Fibroblast of lung (primary cell): ENCODE measurements around the gene PSMB8. TPM values are rescaled to one million over a fixed set of nuclear protein-coding genes. Genes with fewer than 3 reads are reported as not detected.

Source experiments
- DNase-seq, 2 donors: peaks; one replicate each; pipeline versions ENCODE4 v3.0.0 to v3.0.0-alpha.2; 2010; ENCODE audit warnings: low read depth in 2 of 2
- H2AFZ ChIP-seq: 2 replicates; pipeline ENCODE4 v1.5.1; 2012; ENCODE audit warnings: low read length, control low read depth, inconsistent platforms
- H3K27ac ChIP-seq: 2 replicates; pipeline ENCODE4 v1.5.1; 2011; ENCODE audit warnings: low read length, control low read depth; ENCODE audit not compliant: insufficient read depth
- H3K27me3 ChIP-seq: 2 replicates; pipeline ENCODE4 v1.5.1; 2011; ENCODE audit warnings: mild to moderate bottlenecking, low read length; ENCODE audit not compliant: control insufficient read depth, insufficient read depth
- H3K36me3 ChIP-seq: 2 replicates; pipeline ENCODE4 v1.5.1; 2011; ENCODE audit warnings: low read length; ENCODE audit not compliant: control insufficient read depth, insufficient read depth
- H3K4me1 ChIP-seq: 2 replicates; pipeline ENCODE4 v1.5.1; 2011; ENCODE audit warnings: low read length; ENCODE audit not compliant: control insufficient read depth, insufficient read depth; ENCODE audit errors: extremely low read depth
- H3K4me2 ChIP-seq: 2 replicates; pipeline ENCODE4 v1.5.1; 2011; ENCODE audit warnings: low read length, control low read depth; ENCODE audit not compliant: insufficient read depth; ENCODE audit errors: extremely low read depth
- H3K4me3 ChIP-seq, 4 experiments: fragments of 200-600 bp in 1 of 4; sonication (generic) in 1 of 4; replicated peaks in 1 of 4; 2 replicates each; pipeline ENCODE4 v1.5.1; 2011 to 2016; ENCODE audit warnings: low read length in 4 of 4, low read depth in 3 of 4, mild to moderate bottlenecking in 3 of 4, control low read depth in 2 of 4, inconsistent platforms in 1 of 4, mixed read lengths in 1 of 4; ENCODE audit not compliant: insufficient read depth in 1 of 4; ENCODE audit errors: control extremely low read depth in 1 of 4
- H3K79me2 ChIP-seq: 2 replicates; pipeline ENCODE4 v1.5.1; 2012; ENCODE audit warnings: mild to moderate bottlenecking, low read length, inconsistent platforms; ENCODE audit not compliant: control insufficient read depth, insufficient read depth
- H3K9ac ChIP-seq: 2 replicates; pipeline ENCODE4 v1.5.1; 2011; ENCODE audit warnings: mild to moderate bottlenecking, low read length, control low read depth; ENCODE audit not compliant: insufficient read depth
- H3K9me3 ChIP-seq: 2 replicates; pipeline ENCODE4 v1.5.1; 2012; ENCODE audit warnings: low read depth, low read length; ENCODE audit not compliant: control insufficient read depth, insufficient read depth
- H4K20me1 ChIP-seq: 2 replicates; pipeline ENCODE4 v1.5.1; 2011; ENCODE audit warnings: low read length; ENCODE audit not compliant: control insufficient read depth, insufficient read depth; ENCODE audit errors: extremely low read depth
- EZH2 ChIP-seq: IDR thresholded peaks from 2 replicates; pipeline ENCODE4 v1.5.1; 2012; ENCODE audit warnings: low read length, control low read depth, mild to moderate bottlenecking; ENCODE audit errors: missing control alignments
- polyA plus RNA-seq, 2 donors: library from polyadenylated mRNA; depleted of rRNA in 1 of 2; stranded (reverse) in 1 of 2; unstranded in 1 of 2; fragments of >200 nt; gene quantifications; 2 replicates each; pipeline ENCODE4 v1.2.1, GENCODE V29; 2011 to 2012; ENCODE audit warnings: missing spikeins in 1 of 2
- total RNA-seq: library from RNA; depleted of rRNA; stranded (reverse); fragments of >200 nt; gene quantifications from 2 replicates; pipeline ENCODE4 v1.2.1, GENCODE V29; 2014
- TF ChIP-seq, protein P1 (sequence below), 2 donors: IDR thresholded peaks in 1 of 2; conservative IDR thresholded peaks in 1 of 2; 1 replicate in 1 of 2; 2 replicates in 1 of 2; pipeline ENCODE4 v1.5.1; 2011 to 2012; ENCODE audit warnings: low read length in 2 of 2, control low read depth in 1 of 2, inconsistent platforms in 1 of 2, low read depth in 1 of 2, mild to moderate bottlenecking in 1 of 2

The PSMB8 gene
- total and polyA plus RNA-seq, 2 donors (not counting 1 experiment from before 2014, with no cell fraction given): 77.3 to 80.0 TPM

DNA sequence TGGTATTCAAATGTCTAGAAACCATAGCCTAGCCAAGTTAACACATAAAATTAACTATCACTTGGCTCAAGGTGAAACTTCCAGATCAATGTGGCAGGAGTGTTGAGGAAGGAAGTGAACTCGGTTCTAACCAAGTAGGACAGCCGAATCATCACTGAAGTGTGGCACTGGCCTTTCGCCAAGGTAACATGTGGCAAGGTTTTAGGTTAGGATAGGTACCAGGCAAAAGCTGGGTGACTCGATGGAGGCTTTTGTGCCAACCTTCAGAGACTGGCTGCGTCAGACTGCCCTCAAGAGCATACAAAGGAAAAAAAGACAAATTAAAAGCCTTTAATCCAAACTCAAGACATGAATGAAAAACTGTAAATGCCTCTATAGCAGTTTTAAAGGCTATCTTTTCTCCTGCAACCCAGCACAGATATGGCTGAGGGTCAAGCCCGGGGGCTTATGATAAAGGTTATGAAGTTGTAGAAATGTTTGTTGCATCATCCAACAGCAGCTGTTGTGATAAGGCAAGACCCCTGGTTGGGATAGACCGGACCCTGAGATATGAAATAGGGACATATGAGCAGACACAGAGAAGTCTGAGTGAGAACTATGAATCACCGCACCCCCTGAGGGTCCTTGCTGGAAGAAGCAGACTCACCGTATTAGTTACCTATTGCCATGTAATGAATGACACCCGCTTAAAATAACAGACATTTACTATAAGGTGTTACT, 22.0 kb upstream of the PSMB8 start:
- no peaks in the 10 kb centered on the region for H3K9me3 ChIP-seq
- H3K36me3 ChIP-seq: no peaks in the 10 kb centered on the region
- no peak overlapping the region for H3K9ac ChIP-seq
- H2AFZ ChIP-seq: no peak overlapping the region
- H3K4me2 ChIP-seq: no peak overlapping the region
- H3K4me1 ChIP-seq: no peaks in the 10 kb centered on the region
- H4K20me1 ChIP-seq: no peaks in the 10 kb centered on the region
- no peak overlapping the region for H3K4me3 ChIP-seq
- TF ChIP-seq, protein P1, sequence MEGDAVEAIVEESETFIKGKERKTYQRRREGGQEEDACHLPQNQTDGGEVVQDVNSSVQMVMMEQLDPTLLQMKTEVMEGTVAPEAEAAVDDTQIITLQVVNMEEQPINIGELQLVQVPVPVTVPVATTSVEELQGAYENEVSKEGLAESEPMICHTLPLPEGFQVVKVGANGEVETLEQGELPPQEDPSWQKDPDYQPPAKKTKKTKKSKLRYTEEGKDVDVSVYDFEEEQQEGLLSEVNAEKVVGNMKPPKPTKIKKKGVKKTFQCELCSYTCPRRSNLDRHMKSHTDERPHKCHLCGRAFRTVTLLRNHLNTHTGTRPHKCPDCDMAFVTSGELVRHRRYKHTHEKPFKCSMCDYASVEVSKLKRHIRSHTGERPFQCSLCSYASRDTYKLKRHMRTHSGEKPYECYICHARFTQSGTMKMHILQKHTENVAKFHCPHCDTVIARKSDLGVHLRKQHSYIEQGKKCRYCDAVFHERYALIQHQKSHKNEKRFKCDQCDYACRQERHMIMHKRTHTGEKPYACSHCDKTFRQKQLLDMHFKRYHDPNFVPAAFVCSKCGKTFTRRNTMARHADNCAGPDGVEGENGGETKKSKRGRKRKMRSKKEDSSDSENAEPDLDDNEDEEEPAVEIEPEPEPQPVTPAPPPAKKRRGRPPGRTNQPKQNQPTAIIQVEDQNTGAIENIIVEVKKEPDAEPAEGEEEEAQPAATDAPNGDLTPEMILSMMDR (conservative IDR thresholded peaks at IDR 0.05 in 1 of 2, IDR thresholded peaks at IDR 0.05 in 1 of 2; ENCODE audit: low read depth in 1 of 2, low read length in 2 of 2): no peak
- no peak for TF ChIP-seq EZH2
- H3K27me3 ChIP-seq: peaks cover 6% of the 10 kb centered on the region
- no peak for DNase-seq
- H3K79me2 ChIP-seq: no peaks in the 10 kb centered on the region
- H3K27ac ChIP-seq: no peak overlapping the region

DNA sequence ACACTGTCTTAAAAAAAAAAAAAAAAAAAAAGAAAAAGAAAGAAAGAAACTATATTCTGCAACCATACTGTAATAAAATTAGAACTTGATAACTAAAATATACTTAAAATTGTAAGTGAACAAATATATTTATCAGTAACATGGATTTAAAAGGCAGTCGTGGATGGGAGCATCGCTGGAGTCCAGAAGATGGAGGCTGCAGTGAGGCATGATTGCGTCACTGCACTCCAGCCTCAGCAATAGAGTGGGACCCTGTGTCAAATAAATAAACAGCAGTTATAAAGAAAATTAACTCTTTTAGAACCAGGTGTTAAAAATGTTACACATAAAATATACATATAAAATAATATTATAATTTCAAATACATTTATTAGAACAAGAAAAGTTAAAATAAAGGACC, 18.9 kb upstream of the PSMB8 start:
- Histone ChIP-seq H3K27me3 (no peaks in the 10 kb centered on the region), H3K4me1 (no peaks in the 10 kb centered on the region), H2AFZ (no peak overlapping the region), H3K79me2 (no peaks in the 10 kb centered on the region), H4K20me1 (no peaks in the 10 kb centered on the region), H3K36me3 (no peaks in the 10 kb centered on the region), H3K4me2 (no peak overlapping the region), H3K4me3 (no peak overlapping the region), H3K9me3 (no peaks in the 10 kb centered on the region), H3K9ac (no peak overlapping the region), H3K27ac (no peak overlapping the region)
- DNase-seq: no peak
- TF ChIP-seq, protein P1 (conservative IDR thresholded peaks at IDR 0.05 in 1 of 2, IDR thresholded peaks at IDR 0.05 in 1 of 2; ENCODE audit: low read depth in 1 of 2, low read length in 2 of 2): no peak
- TF ChIP-seq EZH2: no peak

DNA sequence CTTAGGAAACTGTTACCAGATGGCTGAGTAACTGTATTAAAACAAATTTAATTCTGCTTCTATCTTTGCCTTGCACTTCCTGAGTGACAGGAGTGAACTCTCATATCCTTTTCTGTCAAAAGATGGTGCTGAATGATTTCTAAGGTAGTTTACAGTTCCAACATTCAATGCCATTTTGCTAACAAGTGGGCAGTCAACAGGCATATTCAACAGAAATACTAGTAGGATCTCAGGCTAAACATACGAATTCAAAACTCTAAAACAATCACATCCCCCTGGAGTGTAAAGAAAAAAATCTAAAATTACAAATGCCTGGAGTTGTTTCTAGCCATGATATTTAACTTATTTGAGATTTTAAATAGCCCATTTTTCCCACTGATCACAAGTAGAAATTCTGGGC, 16.8 kb upstream of the PSMB8 start:
- no peak for DNase-seq
- no peak overlapping the region for H3K9ac ChIP-seq
- H3K9me3 ChIP-seq: no peaks in the 10 kb centered on the region
- no peak for TF ChIP-seq EZH2
- TF ChIP-seq, protein P1 (conservative IDR thresholded peaks at IDR 0.05 in 1 of 2, IDR thresholded peaks at IDR 0.05 in 1 of 2; ENCODE audit: low read depth in 1 of 2, low read length in 2 of 2): no peak
- H3K27me3 ChIP-seq: no peaks in the 10 kb centered on the region
- no peaks in the 10 kb centered on the region for H3K79me2 ChIP-seq
- H3K36me3 ChIP-seq: no peaks in the 10 kb centered on the region
- H4K20me1 ChIP-seq: no peaks in the 10 kb centered on the region
- no peak overlapping the region for H3K27ac ChIP-seq
- no peaks in the 10 kb centered on the region for H3K4me1 ChIP-seq
- H3K4me3 ChIP-seq: no peak overlapping the region
- no peak overlapping the region for H3K4me2 ChIP-seq
- no peak overlapping the region for H2AFZ ChIP-seq
